ENCODE data around the gene MRPL49. TPM values are rescaled to one million over a fixed set of nuclear protein-coding genes. Genes with fewer than 3 reads are reported as not detected.

The MRPL49 gene
- total and polyA plus RNA-seq, 2 of the 13 experiments (the other 11 are each of a cell fraction or from before 2014, with no cell fraction given), result 39.2 to 53.3 TPM

- Histone ChIP-seq H4K20me1 (ENCODE audit: insufficient read depth, low read length) (no peaks in the 10 kb centered on the region), H3K9ac (ENCODE audit: insufficient read depth, low read depth, low read length) (peak overlapping the region; percentile 83), H3K4me3 (replicated peaks in 1 of 3; ENCODE audit: insufficient read depth in 1 of 3, low read depth in 2 of 3, low read length in 3 of 3) (peak overlapping the region; percentile 78 to 85 (median 83); a peak in 3 of 6 replicates), H3K4me1 (ENCODE audit: insufficient read depth, low read length) (peaks cover 50% of the 10 kb centered on the region), H3K4me2 (ENCODE audit: low read depth, low read length) (peak overlapping the region; percentile 98), H3K79me2 (ENCODE audit: insufficient read depth, low read length) (peaks cover 5% of the 10 kb centered on the region), H3K9me3 (ENCODE audit: low read length) (no peaks in the 10 kb centered on the region), H3K27ac (ENCODE audit: extremely low read length, insufficient read depth, low read length) (peak overlapping the region; percentile 93), H3K36me3 (replicated peaks in 1 of 2; ENCODE audit: control insufficient read depth in 1 of 2, insufficient read depth in 2 of 2, low read length in 2 of 2) (peaks cover 0 to 4% of the 10 kb centered on the region in 2 experiments; a peak in 1 of 5 replicates), H2AFZ (ENCODE audit: low read length) (no peak overlapping the region), H3K27me3 (ENCODE audit: control insufficient read depth in 1 of 2, insufficient read depth in 2 of 2, low read length in 2 of 2) (no peaks in the 10 kb centered on the region; a peak in 1 of 5 replicates)
- ChIA-PET CTCF (ENCODE audit: low intra/inter-chr PET ratio, low total read pairs) (no interaction called here), POLR2A (interaction anchor here (1.5 to 8.1 kb wide), 8 partner anchors 17 to 86 kb away, joined by 4 to 86 read pairs (median 6); partner anchors contain the start of genes CAPN1, FAU, MRPL49 and TM7SF2)
- 92% methylated on average over 22 of the region's 22 CpGs for WGBS (ENCODE audit: low lambda C conversion rate)
- BruUV-seq (replicated peaks), result no TSS peak
- in situ Hi-C loops (cut with HindIII; ENCODE audit: extremely low pct_ligation_motif_present, low pct_unique_long_range_greater_than_20kb) (no loop called here), intact Hi-C loops (cut with micrococcal nuclease; ENCODE audit: unreplicated experiment) (no loop called here)
- TF ChIP-seq ZNF546 (CRISPR knock-in tag; conservative IDR thresholded peaks at IDR 0.05), result peak; percentile 28; the same call in 1 of the 2 replicates
- TF ChIP-seq SMAD9 (CRISPR knock-in tag; IDR thresholded peaks at IDR 0.05), result no peak
- no peak for TF ChIP-seq AHR (CRISPR knock-in tag; IDR thresholded peaks at IDR 0.05)
- no peak for TF ChIP-seq STAG1 (CRISPR knock-in tag; IDR thresholded peaks at IDR 0.05)
- no peak for TF ChIP-seq ZNF354B (CRISPR knock-in tag; IDR thresholded peaks at IDR 0.05)
- TF ChIP-seq MZF1 (CRISPR knock-in tag; IDR thresholded peaks at IDR 0.05; ENCODE audit: borderline replicate concordance), result no peak
- TF ChIP-seq CHD4 (IDR thresholded peaks at IDR 0.05; ENCODE audit: borderline replicate concordance, low read length), result no peak
- no peak for TF ChIP-seq SRF (IDR thresholded peaks at IDR 0.05; ENCODE audit: low read depth, low read length)
- TF ChIP-seq PAXIP1 (CRISPR knock-in tag; conservative IDR thresholded peaks at IDR 0.05), result no peak
- ATAC-seq (no peak), DNase-seq (ENCODE audit: low spot score) (no peak), FAIRE-seq (no peak)
Measured at GRCh38 chr11:65095427-65095826, 26.7 kb upstream of the MRPL49 start.

Measured in HepG2 (cell line).